Measurements from ENCODE around the gene LAMB3.

The LAMB3 gene

GRCh38 chr1:209587789-209588188 lies 64.4 kb downstream of the LAMB3 start:
- no peaks in the 10 kb centered on the region for H3K27me3 ChIP-seq (ENCODE audit: insufficient read depth, low read depth)
- no peak overlapping the region for H2AFZ ChIP-seq (ENCODE audit: low read depth)
- H3K79me2 ChIP-seq (ENCODE audit: insufficient read depth, low read depth), result no peaks in the 10 kb centered on the region
- H3K4me1 ChIP-seq (ENCODE audit: low read depth, poor library complexity, severe bottlenecking), result no peaks in the 10 kb centered on the region
- no peak overlapping the region for H3K4me3 ChIP-seq (IDR thresholded peaks at IDR 0.05; ENCODE audit: insufficient read depth, low read depth, low read length)
- H3K4me2 ChIP-seq, result no peak overlapping the region
- TF ChIP-seq CTCF (conservative IDR thresholded peaks at IDR 0.05; ENCODE audit: low read depth, low read length), result no peak
- no peak overlapping the region for H3K9ac ChIP-seq
- H3K27ac ChIP-seq, result no peak overlapping the region
- no peaks in the 10 kb centered on the region for H3K36me3 ChIP-seq (ENCODE audit: insufficient read depth)
- H4K20me1 ChIP-seq (ENCODE audit: insufficient read depth), result no peaks in the 10 kb centered on the region

- no peak overlapping the region for H3K4me3 ChIP-seq (IDR thresholded peaks at IDR 0.05; ENCODE audit: insufficient read depth, low read depth, low read length)
- no peaks in the 10 kb centered on the region for H3K27me3 ChIP-seq (ENCODE audit: insufficient read depth, low read depth)
- no peak overlapping the region for H3K9ac ChIP-seq
- no peaks in the 10 kb centered on the region for H3K36me3 ChIP-seq (ENCODE audit: insufficient read depth)
- TF ChIP-seq CTCF (conservative IDR thresholded peaks at IDR 0.05; ENCODE audit: low read depth, low read length), result no peak
- H2AFZ ChIP-seq (ENCODE audit: low read depth), result no peak overlapping the region
- no peak overlapping the region for H3K4me2 ChIP-seq
- no peaks in the 10 kb centered on the region for H4K20me1 ChIP-seq (ENCODE audit: insufficient read depth)
- no peaks in the 10 kb centered on the region for H3K4me1 ChIP-seq (ENCODE audit: low read depth, poor library complexity, severe bottlenecking)
- no peak overlapping the region for H3K27ac ChIP-seq
- no peaks in the 10 kb centered on the region for H3K79me2 ChIP-seq (ENCODE audit: insufficient read depth, low read depth)
Observed at GRCh38 chr1:209586221-209586740, 65.9 kb downstream of the LAMB3 start.

- no peak overlapping the region for H3K27ac ChIP-seq
- no peak for TF ChIP-seq CTCF (conservative IDR thresholded peaks at IDR 0.05; ENCODE audit: low read depth, low read length)
- no peaks in the 10 kb centered on the region for H3K27me3 ChIP-seq (ENCODE audit: insufficient read depth, low read depth)
- no peak overlapping the region for H3K4me3 ChIP-seq (IDR thresholded peaks at IDR 0.05; ENCODE audit: insufficient read depth, low read depth, low read length)
- H3K4me2 ChIP-seq, result no peak overlapping the region
- H3K79me2 ChIP-seq (ENCODE audit: insufficient read depth, low read depth), result no peaks in the 10 kb centered on the region
- H3K4me1 ChIP-seq (ENCODE audit: low read depth, poor library complexity, severe bottlenecking), result no peaks in the 10 kb centered on the region
- H3K36me3 ChIP-seq (ENCODE audit: insufficient read depth), result no peaks in the 10 kb centered on the region
- H4K20me1 ChIP-seq (ENCODE audit: insufficient read depth), result no peaks in the 10 kb centered on the region
- H3K9ac ChIP-seq, result no peak overlapping the region
- H2AFZ ChIP-seq (ENCODE audit: low read depth), result no peak overlapping the region
Observed at GRCh38 chr1:209585672-209586071, 66.6 kb downstream of the LAMB3 start.

GRCh38 chr1:209585197-209585596 lies 67.0 kb downstream of the LAMB3 start:
- Histone ChIP-seq H3K9ac (no peak overlapping the region), H3K27me3 (ENCODE audit: insufficient read depth, low read depth) (no peaks in the 10 kb centered on the region), H3K4me1 (ENCODE audit: low read depth, poor library complexity, severe bottlenecking) (no peaks in the 10 kb centered on the region), H3K79me2 (ENCODE audit: insufficient read depth, low read depth) (no peaks in the 10 kb centered on the region), H3K36me3 (ENCODE audit: insufficient read depth) (no peaks in the 10 kb centered on the region), H3K4me2 (no peak overlapping the region), H4K20me1 (ENCODE audit: insufficient read depth) (no peaks in the 10 kb centered on the region), H3K4me3 (IDR thresholded peaks at IDR 0.05; ENCODE audit: insufficient read depth, low read depth, low read length) (no peak overlapping the region), H3K27ac (no peak overlapping the region), H2AFZ (ENCODE audit: low read depth) (no peak overlapping the region)
- no peak for TF ChIP-seq CTCF (conservative IDR thresholded peaks at IDR 0.05; ENCODE audit: low read depth, low read length)
